ENCODE results near the gene TOLLIP.
"Not testable (repeated sequence)": the region's sequence is repeated elsewhere in the genome, so short reads cannot be mapped to it uniquely, and the experiment has no call there.

Gene TOLLIP

GRCh38 chr11:1256257-1257045, 53.0 kb downstream of the TOLLIP start:
- intact Hi-C loops (cut with DNase I), result no loop called here
- no peak for DNase-seq

- intact Hi-C loops (cut with DNase I), result no loop called here
- no peak for DNase-seq
These were observed 54.3 kb downstream of the TOLLIP start for GRCh38 chr11:1255151-1255550.

- intact Hi-C loops (cut with DNase I), result no loop called here
- no peak for DNase-seq
These were observed 54.7 kb downstream of the TOLLIP start for GRCh38 chr11:1254733-1255132.

GRCh38 chr11:1254086-1254648, 55.3 kb downstream of the TOLLIP start:
- intact Hi-C loops (cut with DNase I), result no loop called here

GRCh38 chr11:1253103-1253485, 56.3 kb downstream of the TOLLIP start:
- intact Hi-C loops (cut with DNase I), result no loop called here
- DNase-seq, result no peak

More at GRCh38 chr11:1254086-1254648, 55.3 kb downstream of the TOLLIP start:
- DNase-seq, result no peak

- intact Hi-C loops (cut with DNase I), result no loop called here
- DNase-seq, result no peak
These were observed 56.9 kb downstream of the TOLLIP start for GRCh38 chr11:1252371-1253102.

GRCh38 chr11:1251236-1251770, 58.1 kb downstream of the TOLLIP start:
- intact Hi-C loops (cut with DNase I), result no loop called here
- no peak for DNase-seq

- intact Hi-C loops (cut with DNase I); DNase-seq: not testable (repeated sequence)
These were observed 59.0 kb downstream of the TOLLIP start for GRCh38 chr11:1250411-1250810.

- DNase-seq; intact Hi-C loops (cut with DNase I): not testable (repeated sequence)
These were observed 60.5 kb downstream of the TOLLIP start for GRCh38 chr11:1248951-1249350.

- intact Hi-C loops (cut with DNase I); DNase-seq: not testable (repeated sequence)
These were observed 62.4 kb downstream of the TOLLIP start for GRCh38 chr11:1247026-1247425.

GRCh38 chr11:1246301-1246700, 63.1 kb downstream of the TOLLIP start:
- DNase-seq; intact Hi-C loops (cut with DNase I): not testable (repeated sequence)

- intact Hi-C loops (cut with DNase I); DNase-seq: not testable (repeated sequence)
These were observed 63.7 kb downstream of the TOLLIP start for GRCh38 chr11:1245717-1246116.

- DNase-seq; intact Hi-C loops (cut with DNase I): not testable (repeated sequence)
These were observed 64.9 kb downstream of the TOLLIP start for GRCh38 chr11:1244557-1244956.

- intact Hi-C loops (cut with DNase I); DNase-seq: not testable (repeated sequence)
These were observed 65.9 kb downstream of the TOLLIP start for GRCh38 chr11:1243521-1243920.

GRCh38 chr11:1242751-1243150, 66.7 kb downstream of the TOLLIP start:
- DNase-seq; intact Hi-C loops (cut with DNase I): not testable (repeated sequence)

- DNase-seq, result no peak
- intact Hi-C loops (cut with DNase I), result no loop called here
These were observed 67.1 kb downstream of the TOLLIP start for GRCh38 chr11:1242289-1242688.

GRCh38 chr11:1241706-1242105, 67.7 kb downstream of the TOLLIP start:
- intact Hi-C loops (cut with DNase I), result no loop called here
- no peak for DNase-seq

- no peak for DNase-seq
- intact Hi-C loops (cut with DNase I), result no loop called here
These were observed 68.7 kb downstream of the TOLLIP start for GRCh38 chr11:1240771-1241170.

- intact Hi-C loops (cut with DNase I), result no loop called here
- no peak for DNase-seq
These were observed 69.7 kb downstream of the TOLLIP start for GRCh38 chr11:1239596-1240205.

GRCh38 chr11:1238767-1239595, 70.5 kb downstream of the TOLLIP start:
- no peak for DNase-seq
- intact Hi-C loops (cut with DNase I), result no loop called here

Data from posterior cingulate gyrus (tissue), 11 donors.